Endodermal cell (in vitro differentiated cells): ENCODE results near the gene EFCAB6. TPM values are rescaled to one million over a fixed set of nuclear protein-coding genes. Genes with fewer than 3 reads are reported as not detected.

Source experiments
- DNase-seq: peaks from one replicate; pipeline ENCODE4 v3.0.0-alpha.2; 2017
- H3K27ac ChIP-seq: 2 replicates; pipeline ENCODE4 v1.5.1; 2013; ENCODE audit warnings: mild to moderate bottlenecking, low read depth, low read length, moderate library complexity
- H3K27me3 ChIP-seq: 2 replicates; pipeline ENCODE4 v1.6.1; 2013; ENCODE audit warnings: mild to moderate bottlenecking, low read length, moderate library complexity; ENCODE audit not compliant: insufficient read depth, control insufficient read depth, poor library complexity, severe bottlenecking
- H3K36me3 ChIP-seq: 2 replicates; pipeline ENCODE4 v1.7.0; 2013; ENCODE audit warnings: mild to moderate bottlenecking, low read length, moderate library complexity; ENCODE audit not compliant: control insufficient read depth, insufficient read depth
- H3K4me1 ChIP-seq: one replicate; pipeline ENCODE4 v1.7.0; 2013; ENCODE audit warnings: low read length; ENCODE audit not compliant: control insufficient read depth, insufficient read depth
- H3K4me3 ChIP-seq: 2 replicates; pipeline ENCODE4 v1.5.1; 2013; ENCODE audit warnings: mild to moderate bottlenecking, low read length, moderate library complexity
- H3K9ac ChIP-seq: 2 replicates; pipeline ENCODE4 v1.6.1; 2013; ENCODE audit warnings: mild to moderate bottlenecking, low read length, moderate library complexity; ENCODE audit not compliant: poor library complexity, severe bottlenecking; ENCODE audit errors: extremely low read depth
- H3K9me3 ChIP-seq: 2 replicates; pipeline ENCODE4 v1.6.1; 2013; ENCODE audit warnings: mild to moderate bottlenecking, low read length, moderate library complexity; ENCODE audit not compliant: control insufficient read depth
- H3K27ac Mint-ChIP-seq: 2 replicates; pipeline ENCODE4 v1.8.0; 2020; ENCODE audit warnings: mixed read lengths
- H3K27me3 Mint-ChIP-seq: 2 replicates; pipeline ENCODE4 v1.8.0; 2021; ENCODE audit warnings: mild to moderate bottlenecking, mixed read lengths; ENCODE audit not compliant: insufficient read depth
- H3K36me3 Mint-ChIP-seq: 2 replicates; pipeline ENCODE4 v1.8.0; 2020; ENCODE audit warnings: low read depth, mixed read lengths
- H3K4me1 Mint-ChIP-seq: 2 replicates; pipeline ENCODE4 v1.8.0; 2020; ENCODE audit warnings: mixed read lengths
- H3K4me3 Mint-ChIP-seq: 2 replicates; pipeline ENCODE4 v1.8.0; 2020; ENCODE audit warnings: mild to moderate bottlenecking, moderate library complexity, mixed read lengths
- H3K9me3 Mint-ChIP-seq: 2 replicates; pipeline ENCODE4 v1.8.0; 2020; ENCODE audit warnings: mild to moderate bottlenecking, mixed read lengths
- CTCF ChIP-seq: fragments of 200-600 bp; sonication (generic); conservative IDR thresholded peaks from 2 replicates; pipeline ENCODE4 v1.5.0; 2021; ENCODE audit warnings: antibody characterized with exemption, mild to moderate bottlenecking
- WGBS, 2 experiments: methylation state at CpG; one replicate each; pipeline versions ENCODE4 v1.1.5 to v1.1.7; 2013; ENCODE audit warnings: missing lambda C conversion rate in 2 of 2, mixed read lengths in 1 of 2; ENCODE audit not compliant: insufficient coverage in 1 of 2, insufficient read length in 1 of 2; 5-methylcytosine and 5-hydroxymethylcytosine counted together
- total RNA-seq, 2 donors: library from RNA; stranded (reverse); fragmentation: NEBNext Ultra II Directional in 1 of 2; extraction: Animal tissue kit (Norgen Biotek cat#: 25700) in 1 of 2; gene quantifications; 2 replicates in 1 of 2; 3 replicates in 1 of 2; pipeline ENCODE4 v1.2.1, GENCODE V29; 2021

Gene EFCAB6
- total RNA-seq, 2 donors from 2014 or later, result 1.8 to 2.0 TPM

DNA sequence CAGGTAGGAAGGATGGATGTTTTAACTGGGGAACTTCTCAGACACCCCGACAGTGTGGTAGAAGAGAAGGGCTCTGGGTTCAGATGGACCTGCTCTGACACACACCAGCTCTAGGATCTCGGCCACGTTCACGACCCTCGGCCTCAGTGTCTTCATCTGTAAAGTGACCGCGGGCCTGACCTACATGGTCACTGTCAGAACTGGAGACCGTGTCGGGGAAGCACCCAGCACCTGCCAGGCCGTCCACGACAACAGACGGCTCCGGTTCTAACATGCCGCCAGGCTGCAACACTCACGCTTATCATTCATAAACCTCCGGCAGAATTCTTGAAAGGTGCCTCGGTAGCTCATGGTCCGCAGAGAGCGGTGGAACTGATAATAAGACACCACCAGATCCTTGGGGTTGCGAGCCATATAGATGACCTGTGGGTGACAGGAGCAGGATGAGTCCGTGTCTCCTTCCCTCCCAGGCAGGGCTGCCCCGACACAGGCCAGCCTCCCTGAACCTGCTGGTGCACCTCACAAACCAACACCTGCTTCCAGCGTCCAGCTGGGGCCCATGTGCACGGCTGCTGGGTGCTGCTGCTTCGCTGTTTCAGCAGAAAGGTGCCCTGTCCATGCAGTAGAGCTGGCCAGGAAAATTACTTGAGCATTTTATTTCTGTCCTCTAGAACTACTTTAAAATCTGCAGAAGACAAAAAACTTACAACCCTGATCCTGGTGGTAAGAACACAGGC lies 26.6 kb upstream of the EFCAB6 start:
- Histone ChIP-seq H3K27me3 (no peaks in the 10 kb centered on the region), H3K9me3 (no peaks in the 10 kb centered on the region), H3K36me3 (peaks cover 5% of the 10 kb centered on the region), H3K4me1 (no peaks in the 10 kb centered on the region), H3K9ac (no peak overlapping the region), H3K27ac (no peak overlapping the region), H3K4me3 (no peak overlapping the region)
- TF ChIP-seq CTCF, result no peak
- Mint-ChIP-seq H3K27me3 (no peaks in the 10 kb centered on the region), H3K27ac (no peak overlapping the region), H3K4me1 (no peaks in the 10 kb centered on the region), H3K9me3 (no peaks in the 10 kb centered on the region), H3K4me3 (no peak overlapping the region), H3K36me3 (peaks cover 22% of the 10 kb centered on the region)
- DNase-seq, result no peak
- 95 to 96% methylated on average over 24 to 25 of the region's 25 CpGs for WGBS, 2 experiments

GRCh38 chr22:43838161-43838560 lies 26.1 kb upstream of the EFCAB6 start:
- Histone ChIP-seq H3K27ac (no peak overlapping the region), H3K4me1 (no peaks in the 10 kb centered on the region), H3K9ac (no peak overlapping the region), H3K9me3 (no peaks in the 10 kb centered on the region), H3K27me3 (no peaks in the 10 kb centered on the region), H3K36me3 (peaks cover 5% of the 10 kb centered on the region), H3K4me3 (no peak overlapping the region)
- DNase-seq, result no peak
- Mint-ChIP-seq H3K36me3 (peaks cover 22% of the 10 kb centered on the region), H3K9me3 (no peaks in the 10 kb centered on the region), H3K4me1 (no peaks in the 10 kb centered on the region), H3K4me3 (no peak overlapping the region), H3K27ac (no peak overlapping the region), H3K27me3 (no peaks in the 10 kb centered on the region)
- WGBS, 2 experiments, result 86 to 89% methylated on average over 4 to 10 of the region's 10 CpGs
- TF ChIP-seq CTCF, result no peak

DNA sequence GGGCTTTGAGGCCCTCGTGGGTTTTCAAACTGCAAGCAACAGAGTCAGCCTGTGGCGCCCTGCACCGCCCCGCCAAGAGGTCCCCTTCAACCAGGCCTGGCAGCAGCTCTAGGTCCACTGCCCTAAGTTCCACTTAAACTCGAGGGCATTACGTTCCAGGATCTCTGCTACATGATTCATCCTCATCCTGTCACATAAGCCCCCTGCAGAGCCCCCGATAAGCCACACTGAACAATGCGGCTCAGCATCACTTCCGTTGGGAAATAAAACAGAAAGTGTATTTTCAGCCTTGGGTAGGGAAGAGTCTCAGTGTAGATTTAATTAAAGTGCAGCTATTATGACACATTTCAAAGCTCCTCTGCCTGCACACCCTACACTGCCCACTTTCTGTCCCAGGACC lies 25.6 kb upstream of the EFCAB6 start:
- no peaks in the 10 kb centered on the region for H3K4me1 Mint-ChIP-seq
- DNase-seq, result no peak
- H3K9me3 Mint-ChIP-seq, result no peaks in the 10 kb centered on the region
- no peak overlapping the region for H3K4me3 ChIP-seq
- H3K4me3 Mint-ChIP-seq, result no peak overlapping the region
- H3K27me3 Mint-ChIP-seq, result no peaks in the 10 kb centered on the region
- H3K9me3 ChIP-seq, result no peaks in the 10 kb centered on the region
- H3K27ac Mint-ChIP-seq, result no peak overlapping the region
- 89 to 95% methylated on average over 6 to 9 of the region's 9 CpGs for WGBS, 2 experiments
- H3K27me3 ChIP-seq, result no peaks in the 10 kb centered on the region
- H3K36me3 Mint-ChIP-seq, result peaks cover 22% of the 10 kb centered on the region
- H3K9ac ChIP-seq, result no peak overlapping the region
- no peak overlapping the region for H3K27ac ChIP-seq
- H3K4me1 ChIP-seq, result no peaks in the 10 kb centered on the region
- TF ChIP-seq CTCF, result no peak
- peaks cover 5% of the 10 kb centered on the region for H3K36me3 ChIP-seq
